H1 (cell line): Measurements from ENCODE around the gene CATSPERD. TPM values are rescaled to one million over a fixed set of nuclear protein-coding genes. Genes with fewer than 3 reads are reported as not detected.

Experiments used
- CTCF ChIA-PET: fragments of 300-600 bp; sonication (Branson Sonifier 250); formaldehyde crosslinking; loops from one replicate; lab custom pipeline; 2021; ENCODE audit not compliant: partially characterized antibody; lab: Charles Lee
- POLR2A ChIA-PET: fragments of 300-600 bp; sonication (Branson Sonifier 250); formaldehyde crosslinking; loops from one replicate; lab custom pipeline; 2021; ENCODE audit warnings: inconsistent platforms; ENCODE audit not compliant: partially characterized antibody; lab: Charles Lee
- DNase-seq, 2 experiments: peaks; one replicate each; pipeline versions ENCODE4 v3.0.0 to v3.0.0-alpha.2; 2010 to 2022; ENCODE audit warnings: low spot score in 2 of 2, low read depth in 1 of 2, mixed read lengths in 1 of 2
- FAIRE-seq: peaks from 2 replicates; lab custom pipeline; 2011; peaks lifted over from hg19 to GRCh38; lab: Jason Lieb, UNC
- H2AFZ ChIP-seq: 2 replicates; pipeline ENCODE4 v1.8.1; 2012; ENCODE audit warnings: low read length, inconsistent platforms
- H2AK5ac ChIP-seq: 2 replicates; pipeline ENCODE4 v1.6.1; 2013; ENCODE audit warnings: low read depth, low read length
- H2BK120ac ChIP-seq: replicated peaks from 2 replicates; pipeline ENCODE3; 2013; ENCODE audit warnings: low read depth, low read length, inconsistent platforms
- H2BK12ac ChIP-seq: 2 replicates; pipeline ENCODE4 v1.6.1; 2013; ENCODE audit warnings: low read depth, low read length
- H2BK15ac ChIP-seq: 2 replicates; pipeline ENCODE4 v1.6.1; 2013; ENCODE audit warnings: low read length
- H2BK20ac ChIP-seq: 2 replicates; pipeline ENCODE4 v1.6.1; 2013; ENCODE audit warnings: low read length
- H2BK5ac ChIP-seq: 2 replicates; pipeline ENCODE4 v1.6.1; 2013; ENCODE audit warnings: low read depth, low read length
- H3K14ac ChIP-seq: 2 replicates; pipeline ENCODE4 v1.6.1; 2013; ENCODE audit warnings: inconsistent platforms; ENCODE audit not compliant: insufficient read length
- H3K18ac ChIP-seq: 2 replicates; pipeline ENCODE4 v1.6.1; 2013; ENCODE audit warnings: low read length; ENCODE audit errors: extremely low read depth
- H3K23ac ChIP-seq: 2 replicates; pipeline ENCODE4 v1.6.1; 2013; ENCODE audit warnings: inconsistent platforms; ENCODE audit not compliant: insufficient read length
- H3K23me2 ChIP-seq: 2 replicates; pipeline ENCODE4 v1.6.1; 2013; ENCODE audit warnings: low read depth, low read length
- H3K27ac ChIP-seq: 2 replicates; pipeline ENCODE4 v1.6.1; 2011; ENCODE audit warnings: low read depth, low read length, inconsistent platforms
- H3K27me3 ChIP-seq, 4 experiments: replicated peaks in 1 of 4; 1 replicate in 1 of 4; 2 replicates in 3 of 4; pipeline versions ENCODE4 v1.6.1 to v1.8.1; 2011 to 2013; ENCODE audit warnings: low read length in 3 of 4, mild to moderate bottlenecking in 3 of 4, inconsistent platforms in 2 of 4, mixed read lengths in 2 of 4, moderate library complexity in 1 of 4; ENCODE audit not compliant: control insufficient read depth in 3 of 4, insufficient read depth in 3 of 4; ENCODE audit errors: extremely low read depth in 1 of 4
- H3K36me3 ChIP-seq, 4 experiments: 2 replicates each; pipeline versions ENCODE4 v1.6.1 to v1.8.1; 2011 to 2013; ENCODE audit warnings: mild to moderate bottlenecking in 4 of 4, low read length in 3 of 4, moderate library complexity in 2 of 4, control low read depth in 1 of 4, inconsistent platforms in 1 of 4; ENCODE audit not compliant: insufficient read depth in 4 of 4, control insufficient read depth in 2 of 4
- H3K4ac ChIP-seq: replicated peaks from 2 replicates; pipeline ENCODE3; 2013; ENCODE audit warnings: low read length, low read depth, mixed read lengths, inconsistent platforms; ENCODE audit not compliant: insufficient read length
- H3K4me1 ChIP-seq, 4 experiments: replicated peaks in 1 of 4; 1 replicate in 1 of 4; 2 replicates in 3 of 4; pipeline versions ENCODE4 v1.6.1 to v1.8.1; 2011 to 2013; ENCODE audit warnings: low read length in 3 of 4, inconsistent platforms in 2 of 4, mixed read lengths in 1 of 4; ENCODE audit not compliant: insufficient read depth in 4 of 4, control insufficient read depth in 3 of 4
- H3K4me2 ChIP-seq, 2 experiments: 2 replicates each; pipeline versions ENCODE4 v1.6.1 to v1.8.1; 2011 to 2013; ENCODE audit warnings: low read depth in 2 of 2, low read length in 2 of 2, control low read depth in 1 of 2, inconsistent platforms in 1 of 2, mild to moderate bottlenecking in 1 of 2; ENCODE audit not compliant: insufficient read depth in 1 of 2
- H3K4me3 ChIP-seq, 4 experiments: fragments of 200-600, 300-600 bp in 1 of 4; sonication (generic), shearing (Covaris generic), sonication (Bioruptor Twin) in 1 of 4; 2 replicates each; pipeline versions ENCODE4 v1.5.1 to v1.8.1; 2011 to 2016; ENCODE audit warnings: low read length in 4 of 4, low read depth in 3 of 4, control low read depth in 2 of 4, inconsistent platforms in 2 of 4, mild to moderate bottlenecking in 2 of 4, mixed read lengths in 1 of 4, moderate library complexity in 1 of 4; ENCODE audit not compliant: insufficient read depth in 2 of 4; ENCODE audit errors: extremely low read depth in 1 of 4
- H3K56ac ChIP-seq: replicated peaks from 2 replicates; pipeline ENCODE3; 2013; ENCODE audit warnings: low read depth, mild to moderate bottlenecking, mixed read lengths, low read length, inconsistent platforms; ENCODE audit not compliant: insufficient read length
- H3K79me1 ChIP-seq: 2 replicates; pipeline ENCODE4 v1.6.1; 2013; ENCODE audit warnings: low read depth, low read length, control low read depth
- H3K79me2 ChIP-seq, 2 experiments: 2 replicates each; pipeline versions ENCODE4 v1.6.1 to v1.8.1; 2012 to 2013; ENCODE audit warnings: low read length in 2 of 2, mild to moderate bottlenecking in 2 of 2, inconsistent platforms in 1 of 2; ENCODE audit not compliant: insufficient read depth in 2 of 2, control insufficient read depth in 1 of 2
- H3K9ac ChIP-seq, 4 experiments: replicated peaks in 1 of 4; 1 replicate in 1 of 4; 2 replicates in 3 of 4; pipeline versions ENCODE4 v1.6.1 to v1.8.1; 2011 to 2013; ENCODE audit warnings: low read depth in 3 of 4, low read length in 3 of 4, control low read depth in 2 of 4, mild to moderate bottlenecking in 2 of 4, moderate library complexity in 2 of 4, inconsistent platforms in 1 of 4; ENCODE audit errors: extremely low read depth in 1 of 4
- H3K9me3 ChIP-seq, 2 experiments: 2 replicates each; pipeline versions ENCODE4 v1.6.1 to v1.8.1; 2012 to 2013; ENCODE audit warnings: mild to moderate bottlenecking in 2 of 2, moderate library complexity in 2 of 2, control low read depth in 1 of 2, inconsistent platforms in 1 of 2, low read depth in 1 of 2, low read length in 1 of 2, mixed read lengths in 1 of 2; ENCODE audit not compliant: insufficient read depth in 2 of 2
- H4K20me1 ChIP-seq, 2 experiments: replicated peaks in 1 of 2; 2 replicates each; pipeline versions ENCODE3 to v1.8.1; 2011 to 2013; ENCODE audit warnings: inconsistent platforms in 2 of 2, low read length in 2 of 2, mild to moderate bottlenecking in 1 of 2; ENCODE audit not compliant: insufficient read depth in 2 of 2, control insufficient read depth in 1 of 2
- H4K5ac ChIP-seq: 2 replicates; pipeline ENCODE4 v1.6.1; 2013; ENCODE audit warnings: low read length, low read depth, mixed read lengths, inconsistent platforms; ENCODE audit not compliant: insufficient read length
- H4K8ac ChIP-seq: 2 replicates; pipeline ENCODE4 v1.8.0; 2013; ENCODE audit warnings: mild to moderate bottlenecking, moderate library complexity, low read length, inconsistent platforms; ENCODE audit not compliant: insufficient read depth; ENCODE audit errors: extremely low read depth
- H4K91ac ChIP-seq: replicated peaks from 2 replicates; pipeline ENCODE3; 2013; ENCODE audit warnings: low read length, mixed read lengths, inconsistent platforms; ENCODE audit not compliant: insufficient read length
- ATF2 ChIP-seq: IDR thresholded peaks from 2 replicates; pipeline ENCODE4 v1.6.1; 2012; ENCODE audit warnings: low read length, inconsistent platforms
- ATF3 ChIP-seq: IDR thresholded peaks from 2 replicates; pipeline ENCODE4 v1.6.1; 2011; ENCODE audit warnings: low read depth, mild to moderate bottlenecking, low read length; ENCODE audit not compliant: insufficient read depth
- BACH1 ChIP-seq: IDR thresholded peaks from 2 replicates; pipeline ENCODE4 v1.6.1; 2012; ENCODE audit warnings: low read length, improper control_type of control experiment
- BRCA1 ChIP-seq: IDR thresholded peaks from 2 replicates; pipeline ENCODE4 v1.6.1; 2012; ENCODE audit warnings: low read depth, low read length, improper control_type of control experiment
- CHD2 ChIP-seq: IDR thresholded peaks from 2 replicates; pipeline ENCODE4 v1.6.1; 2012; ENCODE audit warnings: low read length, improper control_type of control experiment
- EZH2 ChIP-seq: fragments of 200-600 bp; sonication (generic); IDR thresholded peaks from 2 replicates; pipeline ENCODE4 v1.7.1; 2012; ENCODE audit warnings: low read depth, mild to moderate bottlenecking, moderate library complexity, low read length, inconsistent platforms; ENCODE audit not compliant: severe bottlenecking
- KDM4A ChIP-seq: IDR thresholded peaks from one replicate; pipeline ENCODE4 v1.7.1; 2012; ENCODE audit warnings: low read depth, mild to moderate bottlenecking, moderate library complexity, low read length, inconsistent platforms; ENCODE audit not compliant: severe bottlenecking
- NRF1 ChIP-seq: IDR thresholded peaks from 2 replicates; pipeline ENCODE4 v1.6.1; 2011; ENCODE audit warnings: mild to moderate bottlenecking, low read depth, low read length, improper control_type of control experiment
- POLR2AphosphoS5 ChIP-seq: IDR thresholded peaks from 2 replicates; pipeline ENCODE4 v1.6.1; 2011; ENCODE audit warnings: low read depth, low read length
- SIN3A ChIP-seq, 2 experiments: IDR thresholded peaks in 1 of 2; conservative IDR thresholded peaks in 1 of 2; 2 replicates each; pipeline ENCODE4 v1.6.1; 2011 to 2012; ENCODE audit warnings: low read length in 2 of 2, improper control_type of control experiment in 1 of 2, low read depth in 1 of 2, mild to moderate bottlenecking in 1 of 2
- SP1 ChIP-seq: IDR thresholded peaks from 2 replicates; pipeline ENCODE4 v1.6.1; 2011; ENCODE audit warnings: low read depth, low read length
- WGBS, 2 experiments: shearing (Covaris generic) in 1 of 2; methylation state at CpG; one replicate each; pipeline versions ENCODE4 v1.1.6 to v1.1.7; 2013 to 2015; ENCODE audit warnings: low lambda C conversion rate in 2 of 2, mixed read lengths in 2 of 2, inconsistent platforms in 1 of 2, low coverage in 1 of 2, missing lambda C conversion rate in 1 of 2; ENCODE audit not compliant: insufficient replicate concordance in 2 of 2, insufficient coverage in 1 of 2, insufficient read length in 1 of 2; ENCODE audit errors: extremely low coverage in 1 of 2, missing lambda C conversion rate in 1 of 2; 5-methylcytosine and 5-hydroxymethylcytosine counted together
- polyA plus RNA-seq, 7 experiments: library from polyadenylated mRNA; depleted of rRNA in 3 of 7; stranded (reverse) in 5 of 7; unstranded in 2 of 7; fragments of >200 nt in 5 of 7; fragments of 200-250 nt in 2 of 7; gene quantifications; 1 replicate in 5 of 7; 2 replicates in 1 of 7; 4 replicates in 1 of 7; pipeline versions ENCODE4 v1.2.1 to v1.2.3, GENCODE V29; 2011 to 2013; ENCODE audit warnings: missing spikeins in 2 of 7, mixed read lengths in 2 of 7
- total RNA-seq: library from RNA; stranded (reverse); fragmentation: NEBNext Ultra II Directional; extraction: Animal tissue kit (Norgen Biotek cat#: 25700); gene quantifications from 2 replicates; pipeline ENCODE4 v1.2.1, GENCODE V29; 2021

CATSPERD gene
- total and polyA plus RNA-seq, 2 of the 8 experiments (the other 6 are each of a cell fraction or from before 2014, with no cell fraction given) = 0.12 TPM; not detected in 1

GRCh38 chr19:5714816-5715215, 5.6 kb upstream of the CATSPERD start:
- no peak overlapping the region for H2BK12ac ChIP-seq
- H2BK15ac ChIP-seq = no peak overlapping the region
- H2AK5ac ChIP-seq = no peak overlapping the region
- H2BK120ac ChIP-seq = no peak overlapping the region
- no peak overlapping the region for H3K23ac ChIP-seq
- H3K4me3 ChIP-seq = no peak overlapping the region
- H3K18ac ChIP-seq = no peak overlapping the region
- H3K79me1 ChIP-seq = peaks cover 13% of the 10 kb centered on the region
- H3K4me1 ChIP-seq = no peaks in the 10 kb centered on the region; a peak in 1 of 7 replicates
- no peak for FAIRE-seq
- H2BK20ac ChIP-seq = no peak overlapping the region
- no peak overlapping the region for H3K14ac ChIP-seq
- no peak overlapping the region for H3K4ac ChIP-seq
- no peak overlapping the region for H3K9ac ChIP-seq
- ChIA-PET CTCF (interaction anchor here (0.5 to 1.5 kb wide), 2 partner anchors 66 to 229 kb away, joined by 3 read pairs; no protein-coding TSS in a partner anchor), POLR2A (interaction anchor here (0.6 to 22.4 kb wide), 5 partner anchors 10 to 195 kb away, joined by 3 to 620 read pairs (median 4); partner anchors contain the start of genes HSD11B1L and RPL36)
- H4K20me1 ChIP-seq = peaks cover 13 to 17% of the 10 kb centered on the region in 2 experiments
- no peak overlapping the region for H2AFZ ChIP-seq
- no peak overlapping the region for H4K8ac ChIP-seq
- H3K36me3 ChIP-seq = peaks cover 30 to 47% (median 40%) of the 10 kb centered on the region in 4 experiments
- no peak overlapping the region for H4K91ac ChIP-seq
- H3K23me2 ChIP-seq = peaks cover 5% of the 10 kb centered on the region; the same call in 1 of the 2 replicates
- WGBS, 2 experiments = 90% methylated on average over 10 of the region's 10 CpGs; no CpG with 5 or more reads in 1 of the 2 experiments
- H3K79me2 ChIP-seq = peaks cover 34 to 49% of the 10 kb centered on the region in 2 experiments
- H3K4me2 ChIP-seq = no peak overlapping the region
- no peaks in the 10 kb centered on the region for H3K27me3 ChIP-seq
- H4K5ac ChIP-seq = no peak overlapping the region
- H3K27ac ChIP-seq = no peak overlapping the region
- no peak overlapping the region for H3K56ac ChIP-seq
- no peak overlapping the region for H2BK5ac ChIP-seq
- no peak for DNase-seq
- no peaks in the 10 kb centered on the region for H3K9me3 ChIP-seq
- TF ChIP-seq EZH2 (no peak), POLR2AphosphoS5 (no peak), BRCA1 (no peak), CHD2 (no peak), SP1 (no peak), KDM4A (no peak), ATF3 (no peak), BACH1 (no peak), ATF2 (no peak), NRF1 (no peak), SIN3A (conservative IDR thresholded peaks at IDR 0.05 in 1 of 2, IDR thresholded peaks at IDR 0.05 in 1 of 2; ENCODE audit: low read depth in 1 of 2, low read length in 2 of 2) (no peak)
